Right kidney (tissue), 9 donors: ENCODE data around the gene PRL.

Experiments used
- DNase-seq: peaks from one replicate; pipeline ENCODE4 v3.0.0-alpha.2; 2016
- long read RNA-seq, 8 donors: transcript quantifications; one replicate each; lab custom pipeline, GENCODE V29; 2026

PRL gene
- long read RNA-seq, donor 1, result 0 reads
- long read RNA-seq, donor 2, result 0 reads
- long read RNA-seq, donor 3, result 0 reads
- long read RNA-seq, donor 4, result 0 reads
- long read RNA-seq, donor 5, result 0 reads
- long read RNA-seq, donor 6, result 0 reads
- long read RNA-seq, donor 7, result 0 reads
- long read RNA-seq, donor 8, result 0 reads

- no peak for DNase-seq
Observed at GRCh38 chr6:22296936-22297335, at the start of gene PRL. PRL (minus strand) TSS chr6:22297036; CDS start chr6:22296982, 54 bp downstream.

- DNase-seq, result no peak
Observed at GRCh38 chr6:22343864-22344263, 47.0 kb upstream of the PRL start.

DNA sequence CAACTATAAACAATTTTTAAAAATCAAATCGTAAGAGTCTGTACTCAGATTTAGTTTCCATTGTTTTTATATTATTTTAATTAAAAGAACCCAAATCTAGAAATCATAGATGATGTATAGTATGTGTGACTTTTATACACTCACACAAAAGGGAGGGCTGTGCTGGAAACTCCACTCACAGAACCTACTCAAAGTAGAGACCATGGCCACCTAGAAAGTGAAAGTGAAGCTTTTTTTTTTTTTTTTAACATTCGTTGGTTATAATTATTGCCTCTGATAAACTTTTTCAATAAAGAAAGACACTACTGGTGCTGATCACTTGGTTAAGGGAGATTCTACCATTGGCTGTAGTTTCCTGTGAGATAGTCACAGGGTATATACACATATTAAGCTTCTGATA is 37.9 kb upstream of the PRL start:
- DNase-seq, result no peak

DNA sequence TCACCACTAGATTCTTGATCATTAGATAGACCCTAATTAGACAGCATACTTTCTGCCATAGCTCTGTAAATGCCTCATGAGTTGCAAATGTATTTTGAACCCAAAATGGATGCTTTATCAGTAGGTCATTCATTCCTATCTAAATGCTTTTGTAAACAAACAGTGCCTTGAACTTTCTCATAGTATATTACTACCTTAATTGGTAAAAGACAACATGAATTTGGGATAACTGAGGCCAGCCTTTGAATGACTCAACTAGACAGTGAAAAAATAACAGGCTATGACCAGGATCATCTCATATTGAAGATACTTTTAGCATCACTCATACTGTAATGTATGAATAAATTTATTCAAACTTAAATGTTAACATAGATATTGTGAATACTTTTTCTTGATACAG is 37.0 kb upstream of the PRL start:
- no peak for DNase-seq

GRCh38 chr6:22332711-22333110 is 35.9 kb upstream of the PRL start:
- DNase-seq, result no peak

GRCh38 chr6:22332216-22332615 is 35.4 kb upstream of the PRL start:
- no peak for DNase-seq

DNA sequence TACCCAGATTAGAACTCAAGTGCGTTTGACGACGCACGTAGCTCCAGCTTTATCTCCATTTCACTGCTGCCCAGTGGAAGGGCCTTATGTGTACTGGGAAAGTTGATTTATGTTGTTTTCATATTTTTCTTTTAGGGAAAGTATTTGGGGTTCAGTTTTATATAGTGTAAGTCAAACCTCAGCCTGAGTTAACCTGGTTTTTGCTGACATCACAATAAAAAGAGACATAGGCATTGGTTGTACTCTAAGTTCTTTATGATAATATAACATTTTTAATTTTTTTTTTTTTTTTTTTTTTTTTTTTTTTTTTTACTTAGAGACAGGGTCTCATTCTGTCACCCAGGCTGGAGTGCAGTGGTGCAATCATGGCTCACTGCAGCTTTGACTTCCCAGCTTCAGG is 34.1 kb upstream of the PRL start:
- no peak for DNase-seq

GRCh38 chr6:22328474-22328873 is 31.6 kb upstream of the PRL start:
- no peak for DNase-seq

GRCh38 chr6:22327881-22328280 is 31.0 kb upstream of the PRL start:
- DNase-seq, result no peak

DNA sequence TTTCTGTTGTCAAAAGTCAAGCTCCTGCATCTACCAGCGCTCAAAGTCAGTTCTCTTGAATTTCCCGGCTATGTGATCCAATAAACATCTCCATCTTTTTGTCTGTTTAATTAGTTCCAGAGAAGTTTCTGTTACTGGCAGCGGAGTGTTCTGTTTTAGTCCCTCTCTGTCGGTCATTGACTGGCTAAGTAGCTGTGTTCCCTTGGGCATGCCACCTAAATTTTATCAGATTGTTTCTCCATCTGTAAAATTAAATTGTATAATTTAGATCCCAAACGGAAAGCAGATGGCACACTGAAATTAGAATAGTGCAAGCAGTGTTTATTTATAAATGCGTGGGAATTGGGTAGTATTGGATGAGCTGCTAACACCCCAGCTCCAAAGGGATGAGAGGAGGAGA is 29.7 kb upstream of the PRL start:
- DNase-seq, result no peak

- no peak for DNase-seq
Observed at GRCh38 chr6:22325481-22325880, 28.6 kb upstream of the PRL start.

GRCh38 chr6:22323848-22324247 is 27.0 kb upstream of the PRL start:
- no peak for DNase-seq

DNA sequence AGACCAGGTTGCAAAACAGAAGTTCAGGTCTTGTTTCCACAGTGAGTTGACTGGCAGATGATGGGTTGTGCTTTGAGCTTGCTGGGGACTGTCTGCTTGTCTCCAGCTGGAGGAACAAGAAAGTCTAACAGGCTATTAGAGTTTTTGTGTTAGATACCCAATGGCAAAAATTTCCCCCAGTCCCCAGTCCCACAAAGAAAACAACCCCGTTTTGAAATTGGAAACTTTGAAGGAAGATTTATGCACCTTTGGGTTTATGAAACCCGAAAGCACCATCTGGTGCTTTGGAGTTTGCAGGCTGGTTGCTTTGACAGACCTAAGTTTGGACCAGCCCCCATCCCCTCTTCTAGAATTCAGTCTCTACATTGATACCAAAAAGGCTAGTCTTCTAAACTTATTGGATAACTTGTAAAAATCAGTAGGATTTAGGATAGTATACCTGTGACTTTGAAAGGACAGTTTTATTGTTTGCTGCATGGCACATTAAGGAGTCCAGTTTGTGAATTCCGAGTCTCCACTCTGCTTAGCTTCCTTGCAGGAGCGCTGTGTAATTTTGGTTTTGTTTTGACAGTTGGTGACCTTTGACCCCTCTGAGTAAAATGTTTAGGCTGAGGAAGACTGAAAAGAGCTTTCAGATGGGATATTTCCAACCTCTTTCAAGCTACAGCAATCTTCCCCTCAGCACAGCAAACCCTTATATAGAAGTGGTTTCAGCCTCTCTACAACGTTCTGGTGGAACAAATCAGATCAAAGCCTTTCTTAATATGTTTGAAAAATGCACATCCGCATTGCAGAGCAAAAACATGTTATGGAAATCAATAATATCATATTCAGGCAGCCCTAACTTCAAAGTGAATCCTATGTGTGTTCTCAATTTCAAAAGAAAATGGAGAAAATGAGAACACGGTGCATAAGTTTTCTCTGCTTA is 25.5 kb upstream of the PRL start:
- peak; percentile 37 for DNase-seq

DNA sequence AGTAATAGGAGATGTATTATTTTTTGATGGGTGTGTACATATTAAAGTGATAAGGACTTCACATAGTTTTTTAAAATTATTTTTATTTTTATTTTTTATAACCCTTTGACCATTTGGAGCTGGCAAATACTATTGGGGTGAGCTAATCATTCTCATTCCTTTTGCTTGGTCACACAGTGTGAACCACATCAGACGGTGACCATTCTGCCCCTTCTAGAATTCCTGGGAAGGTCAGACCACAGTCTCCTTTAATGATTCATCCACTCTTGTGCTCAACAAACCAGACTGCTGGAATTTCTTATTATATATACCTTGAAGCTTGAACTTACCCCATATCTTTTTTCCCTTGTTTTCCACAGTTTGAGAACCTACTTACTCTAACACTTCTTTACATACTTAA is 23.9 kb upstream of the PRL start:
- no peak for DNase-seq

GRCh38 chr6:22318404-22318803 is 21.6 kb upstream of the PRL start:
- DNase-seq, result no peak

- no peak for DNase-seq
Observed at GRCh38 chr6:22313796-22314195, 17.0 kb upstream of the PRL start.

GRCh38 chr6:22308939-22309338 is 12.1 kb upstream of the PRL start:
- no peak for DNase-seq

- DNase-seq, result no peak
Observed at GRCh38 chr6:22306741-22307466, 10.1 kb upstream of the PRL start.

- no peak for DNase-seq
Observed at GRCh38 chr6:22302838-22303237, 6.0 kb upstream of the PRL start.

GRCh38 chr6:22300273-22300998 is 3.6 kb upstream of the PRL start:
- no peak for DNase-seq

DNA sequence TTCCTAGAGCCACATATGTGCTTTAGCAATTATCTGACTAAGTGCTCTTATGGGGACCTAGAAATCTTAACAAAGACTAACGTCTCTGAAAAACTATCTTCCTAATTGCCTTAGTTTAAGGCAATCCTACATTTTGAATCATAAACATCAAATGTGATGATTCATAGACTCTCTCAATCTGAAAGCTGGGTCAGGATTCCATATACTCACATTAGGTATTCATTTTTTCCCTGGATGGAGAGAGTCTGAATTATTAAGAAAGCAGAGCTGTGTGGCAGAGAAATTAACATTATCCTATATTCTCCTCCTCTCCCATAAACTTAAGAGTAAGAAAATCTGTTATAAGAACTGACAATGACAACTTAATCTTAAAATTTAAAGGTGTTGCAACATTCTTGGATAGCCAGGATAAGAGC is 1.6 kb upstream of the PRL start:
- DNase-seq, result no peak

- DNase-seq, result no peak
Observed at GRCh38 chr6:22296067-22296466, 769 bp downstream of the PRL start.

GRCh38 chr6:22295145-22295544 is 1.7 kb downstream of the PRL start:
- DNase-seq, result no peak
